ENCODE data around the gene PHIP.

The PHIP gene

GRCh38 chr6:79031821-79032590 lies 46.0 kb downstream of the PHIP start:
- no peak overlapping the region for H3K27ac ChIP-seq
- CTCF ChIA-PET = interaction anchor here (0.6 kb wide), 1 partner anchor 594 kb away, joined by 3 read pairs; no protein-coding TSS in a partner anchor
- no peak for DNase-seq (ENCODE audit: low spot score)
- TF ChIP-seq CTCF (conservative IDR thresholded peaks at IDR 0.05; ENCODE audit: low read depth) = no peak
- POLR2A ChIA-PET (ENCODE audit: low non-redundant PET) = no interaction called here

GRCh38 chr6:79030511-79030910 lies 47.5 kb downstream of the PHIP start:
- POLR2A ChIA-PET (ENCODE audit: low non-redundant PET) = no interaction called here
- CTCF ChIA-PET = interaction anchor here (0.7 kb wide), 1 partner anchor 114 kb away, joined by 4 read pairs; no protein-coding TSS in a partner anchor
- no peak overlapping the region for H3K27ac ChIP-seq
- TF ChIP-seq CTCF (conservative IDR thresholded peaks at IDR 0.05; ENCODE audit: low read depth) = no peak
- DNase-seq (ENCODE audit: low spot score) = no peak

- CTCF ChIA-PET = interaction anchor here (0.7 kb wide), 1 partner anchor 115 kb away, joined by 4 read pairs; no protein-coding TSS in a partner anchor
- POLR2A ChIA-PET (ENCODE audit: low non-redundant PET) = no interaction called here
- H3K27ac ChIP-seq = no peak overlapping the region
- no peak for DNase-seq (ENCODE audit: low spot score)
- no peak for TF ChIP-seq CTCF (conservative IDR thresholded peaks at IDR 0.05; ENCODE audit: low read depth)
These were observed 48.0 kb downstream of the PHIP start for GRCh38 chr6:79030023-79030422.

GRCh38 chr6:79028641-79029314 lies 49.3 kb downstream of the PHIP start:
- no peak overlapping the region for H3K27ac ChIP-seq
- no peak for TF ChIP-seq CTCF (conservative IDR thresholded peaks at IDR 0.05; ENCODE audit: low read depth)
- POLR2A ChIA-PET (ENCODE audit: low non-redundant PET) = no interaction called here
- DNase-seq (ENCODE audit: low spot score) = no peak
- CTCF ChIA-PET = no interaction called here

- no peak overlapping the region for H3K27ac ChIP-seq
- ChIA-PET CTCF (interaction anchor here (0.6 kb wide), 1 partner anchor 21 kb away, joined by 5 read pairs; no protein-coding TSS in a partner anchor), POLR2A (ENCODE audit: low non-redundant PET) (no interaction called here)
- DNase-seq (ENCODE audit: low spot score) = no peak
- TF ChIP-seq CTCF (conservative IDR thresholded peaks at IDR 0.05; ENCODE audit: low read depth) = no peak
These were observed 66.1 kb downstream of the PHIP start for GRCh38 chr6:79011940-79012339.

GRCh38 chr6:79010422-79010821 lies 67.6 kb downstream of the PHIP start:
- ChIA-PET CTCF (interaction anchor here (0.7 kb wide), 1 partner anchor 27 kb away, joined by 7 read pairs; no protein-coding TSS in a partner anchor), POLR2A (ENCODE audit: low non-redundant PET) (no interaction called here)
- no peak overlapping the region for H3K27ac ChIP-seq
- DNase-seq (ENCODE audit: low spot score) = no peak
- no peak for TF ChIP-seq CTCF (conservative IDR thresholded peaks at IDR 0.05; ENCODE audit: low read depth)
